Measurements from ENCODE around the gene RSL1D1.

The RSL1D1 gene

DNA sequence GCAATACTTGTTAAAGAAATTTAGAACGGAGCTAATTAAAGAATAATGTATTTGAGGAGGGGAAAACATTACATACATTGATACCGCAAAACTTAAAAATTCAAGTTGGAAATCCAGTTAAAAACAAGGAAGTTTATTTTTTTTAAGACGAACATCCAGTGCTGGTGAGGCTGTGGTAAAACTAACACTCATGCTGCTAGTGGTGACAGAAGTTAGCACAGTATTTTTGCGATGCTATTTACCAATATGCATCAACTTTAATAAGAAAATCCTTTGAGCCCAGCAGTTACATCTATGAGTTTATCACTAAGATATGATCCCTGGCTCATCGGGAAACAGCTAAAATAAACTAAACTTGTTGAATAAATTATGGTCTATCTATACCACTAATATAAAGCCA is 32.7 kb upstream of the RSL1D1 start:
- no peak for TF ChIP-seq CTCF (conservative IDR thresholded peaks at IDR 0.05)
- no peak overlapping the region for H3K27ac ChIP-seq

DNA sequence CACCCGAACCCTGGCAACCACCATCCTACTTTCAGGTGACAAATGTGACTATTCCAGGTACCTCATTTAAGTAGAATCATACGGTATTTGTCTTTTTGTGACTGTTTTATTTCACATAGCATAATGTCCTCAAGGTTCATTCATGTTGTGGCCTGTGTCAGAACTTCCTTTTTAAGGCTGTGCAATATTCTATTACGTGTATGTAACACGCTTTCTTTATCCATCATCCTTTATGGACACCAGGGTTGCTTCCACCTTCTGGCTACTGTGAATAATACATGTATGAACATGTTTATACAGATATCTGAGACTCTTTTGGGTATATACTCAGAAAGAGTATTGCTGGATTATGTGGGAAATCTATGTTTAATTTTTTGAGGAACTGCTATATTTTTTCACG is 28.7 kb upstream of the RSL1D1 start:
- no peak for TF ChIP-seq CTCF (conservative IDR thresholded peaks at IDR 0.05)
- no peak overlapping the region for H3K27ac ChIP-seq

DNA sequence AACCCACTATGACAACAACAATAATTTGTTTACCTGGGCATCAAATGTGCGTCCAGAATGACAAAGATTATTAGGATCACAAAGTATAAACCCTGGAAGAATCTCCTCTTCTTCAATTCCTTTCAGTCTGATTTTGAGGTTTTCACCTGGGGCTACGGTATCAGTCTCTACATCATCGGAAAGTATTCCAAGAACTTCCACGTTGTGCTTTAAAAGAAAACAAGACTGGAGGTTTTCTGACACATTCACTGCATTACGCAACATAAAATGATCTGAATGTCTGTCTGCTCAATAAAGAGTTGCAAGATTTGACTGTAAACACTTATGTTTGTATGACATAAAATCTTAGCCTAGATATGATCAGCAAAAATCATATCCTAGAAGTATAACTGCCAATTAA is 26.0 kb upstream of the RSL1D1 start:
- TF ChIP-seq CTCF (conservative IDR thresholded peaks at IDR 0.05), result no peak
- no peak overlapping the region for H3K27ac ChIP-seq

DNA sequence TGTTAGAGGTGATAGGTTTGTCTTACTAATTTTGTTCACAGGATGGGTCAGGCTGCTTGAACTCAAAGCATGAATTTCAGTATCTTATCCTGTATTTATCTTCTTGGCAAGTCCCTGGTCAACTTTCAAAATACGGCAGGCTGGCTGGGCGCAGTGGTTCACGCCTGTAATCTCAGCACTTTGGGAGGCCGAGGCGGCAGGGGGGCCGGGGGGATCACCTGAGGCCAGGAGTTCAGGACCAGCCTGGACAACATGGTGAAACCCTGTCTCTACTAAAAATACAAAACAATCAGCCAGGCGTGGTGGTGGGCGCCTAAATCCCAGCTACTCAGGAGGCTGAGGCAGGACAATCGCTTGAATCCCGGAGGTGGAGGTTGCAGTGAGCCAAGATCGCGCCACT is 25.0 kb upstream of the RSL1D1 start:
- no peak for TF ChIP-seq CTCF (conservative IDR thresholded peaks at IDR 0.05)
- H3K27ac ChIP-seq, result no peak overlapping the region

DNA sequence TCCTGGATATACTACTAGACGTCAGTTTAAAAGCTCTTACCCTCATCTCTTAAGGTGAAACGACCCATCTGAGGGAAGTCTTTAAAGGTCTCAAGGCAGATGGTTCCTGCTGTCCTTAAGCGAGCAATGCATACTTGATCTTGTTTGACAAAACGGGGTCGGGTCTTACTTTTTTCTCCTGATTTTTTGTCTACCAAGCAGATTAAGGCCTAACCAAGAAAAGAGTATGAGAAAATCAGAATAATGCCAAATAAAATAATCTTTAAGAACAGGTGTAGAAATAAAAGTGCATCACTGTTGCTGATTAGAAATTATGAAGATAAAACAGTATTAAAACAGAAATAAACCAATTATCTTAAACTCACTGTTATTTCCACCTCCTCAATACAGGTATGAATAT is 24.4 kb upstream of the RSL1D1 start:
- no peak overlapping the region for H3K27ac ChIP-seq
- TF ChIP-seq CTCF (conservative IDR thresholded peaks at IDR 0.05), result no peak

GRCh38 chr16:11871193-11871592 is 19.9 kb upstream of the RSL1D1 start:
- H3K27ac ChIP-seq, result no peak overlapping the region
- no peak for TF ChIP-seq CTCF (conservative IDR thresholded peaks at IDR 0.05)

DNA sequence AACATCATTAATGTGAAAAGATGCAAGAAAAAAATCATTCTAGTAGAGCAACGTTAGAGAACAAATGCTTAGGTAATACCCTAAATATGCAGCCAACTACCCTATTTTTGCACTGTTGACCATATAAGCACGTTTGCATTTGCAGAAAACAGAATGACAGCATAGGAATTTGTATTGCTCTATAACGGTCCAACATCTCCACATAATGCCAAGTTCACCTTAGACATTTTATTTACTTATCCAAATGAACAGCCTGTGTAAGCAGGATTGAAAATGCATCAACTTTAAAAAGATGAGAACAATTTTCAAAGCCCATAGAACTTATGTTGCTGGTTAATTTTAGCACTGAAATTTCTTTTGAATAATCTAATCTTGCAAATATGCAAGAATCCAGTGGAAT is 19.1 kb upstream of the RSL1D1 start:
- TF ChIP-seq CTCF (conservative IDR thresholded peaks at IDR 0.05), result no peak
- no peak overlapping the region for H3K27ac ChIP-seq
